Measurements from ENCODE around the gene ARHGAP21. TPM values are rescaled to one million over a fixed set of nuclear protein-coding genes. Genes with fewer than 3 reads are reported as not detected.

ARHGAP21 gene
- total and polyA plus RNA-seq, 9 of the 15 experiments (the other 6 are each of a cell fraction or from before 2014, with no cell fraction given): 13.6 to 145 (median 60.8) TPM

GRCh38 chr10:24616536-24616935 is 107.2 kb downstream of the ARHGAP21 start:
- Histone ChIP-seq H3K27ac (ENCODE audit: extremely low read depth, low read depth, low read length) (no peak overlapping the region), H3K27me3 (ENCODE audit: control insufficient read depth in 2 of 2, insufficient read depth in 2 of 2, low read length in 2 of 2) (no peaks in the 10 kb centered on the region), H3K36me3 (ENCODE audit: control insufficient read depth, insufficient read depth, low read length) (peaks cover 33% of the 10 kb centered on the region; the same call in 2 of the 3 replicates), H3K9me3 (replicated peaks; ENCODE audit: control insufficient read depth, insufficient read depth, low read depth, low read length) (no peaks in the 10 kb centered on the region), H3K79me2 (ENCODE audit: control insufficient read depth, insufficient read depth, low read length) (no peaks in the 10 kb centered on the region), H3K4me1 (replicated peaks in 1 of 2; ENCODE audit: control insufficient read depth in 2 of 2, insufficient read depth in 2 of 2, low read length in 2 of 2) (no peaks in the 10 kb centered on the region; a peak in 2 of 5 replicates), H3K4me3 (no peak overlapping the region), H3K9me1 (ENCODE audit: control insufficient read depth, insufficient read depth, low read length) (no peaks in the 10 kb centered on the region), H3K9ac (ENCODE audit: insufficient read depth in 1 of 2, low read depth in 2 of 2, low read length in 2 of 2) (no peak overlapping the region), H2AFZ (ENCODE audit: low read depth, low read length) (no peak overlapping the region), H3K4me2 (ENCODE audit: insufficient read depth, low read length) (no peak overlapping the region), H4K20me1 (replicated peaks; ENCODE audit: control insufficient read depth, insufficient read depth, low read length) (no peaks in the 10 kb centered on the region)
- no peak for ATAC-seq
- no peak for DNase-seq (ENCODE audit: extremely low read depth in 1 of 4, low spot score in 3 of 4)
- intact Hi-C loops (cut with micrococcal nuclease): loop anchor here (2.0 to 5.0 kb wide), 2 partner anchors 374 to 466 kb away; no protein-coding TSS in a partner anchor
- no TSS peak for BruUV-seq (replicated peaks)
- FAIRE-seq: no peak
- ChIA-PET CTCF (ENCODE audit: low intra/inter-chr PET ratio) (interaction anchor here (1.0 kb wide), 1 partner anchor 374 kb away, joined by 3 read pairs; no protein-coding TSS in a partner anchor), POLR2A (no interaction called here)
- 95% methylated on average over 3 of the region's 3 CpGs for WGBS (ENCODE audit: insufficient coverage, low coverage, missing lambda C conversion rate)
- in situ Hi-C loops (cut with MboI): no loop called here
- TF ChIP-seq RBM34 (IDR thresholded peaks at IDR 0.05; ENCODE audit: borderline replicate concordance, insufficient read depth, low read length) (no peak), MAZ (CRISPR knock-in tag; conservative IDR thresholded peaks at IDR 0.05 in 1 of 2, IDR thresholded peaks at IDR 0.05 in 1 of 2) (no peak), SP1 (CRISPR knock-in tag; IDR thresholded peaks at IDR 0.05) (no peak), CBX1 (IDR thresholded peaks at IDR 0.05; ENCODE audit: low read depth) (no peak), ZNF57 (CRISPR knock-in tag; IDR thresholded peaks at IDR 0.05) (no peak), MGA (IDR thresholded peaks at IDR 0.05) (no peak)
